H9 (cell line): ENCODE measurements around the gene TTC39C. TPM values are rescaled to one million over a fixed set of nuclear protein-coding genes. Genes with fewer than 3 reads are reported as not detected.

Source experiments
- DNase-seq: peaks from one replicate; pipeline ENCODE4 v3.0.0-alpha.2; 2017
- H2AFZ ChIP-seq: one replicate; pipeline ENCODE4 v1.6.1; 2013; ENCODE audit warnings: mild to moderate bottlenecking, low read length, control low read depth, moderate library complexity
- H2AK5ac ChIP-seq: 2 replicates; pipeline ENCODE4 v1.6.1; 2013; ENCODE audit warnings: low read length, control low read depth, mixed read lengths; ENCODE audit not compliant: insufficient read length
- H2BK120ac ChIP-seq: one replicate; pipeline ENCODE4 v1.6.1; 2013; ENCODE audit warnings: low read depth, mild to moderate bottlenecking, low read length, control low read depth, inconsistent platforms; ENCODE audit not compliant: poor library complexity, severe bottlenecking
- H2BK12ac ChIP-seq: 2 replicates; pipeline ENCODE4 v1.6.1; 2013; ENCODE audit warnings: low read length, control low read depth, mixed read lengths, low read depth; ENCODE audit not compliant: insufficient read length
- H2BK15ac ChIP-seq: 2 replicates; pipeline ENCODE4 v1.6.1; 2013; ENCODE audit warnings: low read depth, low read length, control low read depth
- H2BK20ac ChIP-seq: one replicate; pipeline ENCODE4 v1.6.1; 2013; ENCODE audit warnings: low read depth, mild to moderate bottlenecking, low read length, control low read depth, inconsistent platforms; ENCODE audit not compliant: poor library complexity, severe bottlenecking
- H2BK5ac ChIP-seq: 2 replicates; pipeline ENCODE4 v1.6.1; 2013; ENCODE audit warnings: low read length, control low read depth, mixed read lengths; ENCODE audit not compliant: insufficient read length
- H3K14ac ChIP-seq: 2 replicates; pipeline ENCODE4 v1.6.1; 2013; ENCODE audit warnings: low read length, control low read depth; ENCODE audit not compliant: insufficient read depth
- H3K18ac ChIP-seq: 2 replicates; pipeline ENCODE4 v1.6.1; 2013; ENCODE audit warnings: low read depth, mild to moderate bottlenecking, mixed read lengths, low read length, control low read depth; ENCODE audit not compliant: insufficient read length
- H3K23ac ChIP-seq: 2 replicates; pipeline ENCODE4 v1.6.1; 2013; ENCODE audit warnings: low read length, control low read depth, mixed read lengths, low read depth; ENCODE audit not compliant: insufficient read length
- H3K23me2 ChIP-seq: 2 replicates; pipeline ENCODE4 v1.6.1; 2013; ENCODE audit warnings: low read depth, mild to moderate bottlenecking, mixed read lengths, low read length, control low read depth; ENCODE audit not compliant: insufficient read length, poor library complexity, severe bottlenecking
- H3K27ac ChIP-seq: 2 replicates; pipeline ENCODE4 v1.5.1; 2013; ENCODE audit warnings: low read length, control low read depth, mixed read lengths, low read depth; ENCODE audit not compliant: insufficient read length
- H3K27me3 ChIP-seq: 2 replicates; pipeline ENCODE4 v1.6.1; 2013; ENCODE audit warnings: low read length, control low read depth, inconsistent platforms; ENCODE audit not compliant: insufficient read depth
- H3K4ac ChIP-seq: 2 replicates; pipeline ENCODE4 v1.6.1; 2013; ENCODE audit warnings: low read depth, mild to moderate bottlenecking, control low read depth, inconsistent platforms, low read length, moderate library complexity
- H3K4me1 ChIP-seq: 2 replicates; pipeline ENCODE4 v1.6.1; 2013; ENCODE audit warnings: low read length, control low read depth, inconsistent platforms; ENCODE audit not compliant: insufficient read depth
- H3K4me2 ChIP-seq: 2 replicates; pipeline ENCODE4 v1.6.1; 2013; ENCODE audit warnings: low read length, control low read depth, mixed read lengths; ENCODE audit not compliant: insufficient read length, insufficient read depth
- H3K56ac ChIP-seq: 2 replicates; pipeline ENCODE4 v1.6.1; 2013; ENCODE audit warnings: low read depth, mild to moderate bottlenecking, mixed read lengths, low read length, control low read depth; ENCODE audit not compliant: insufficient read length
- H3K79me1 ChIP-seq: 2 replicates; pipeline ENCODE4 v1.6.1; 2013; ENCODE audit warnings: low read depth, mild to moderate bottlenecking, moderate library complexity, low read length, control low read depth, inconsistent platforms; ENCODE audit not compliant: insufficient read depth, poor library complexity, severe bottlenecking
- H3K79me2 ChIP-seq: 2 replicates; pipeline ENCODE4 v1.6.1; 2013; ENCODE audit warnings: low read length, control low read depth, inconsistent platforms; ENCODE audit not compliant: insufficient read depth
- H3K9ac ChIP-seq: 2 replicates; pipeline ENCODE4 v1.6.1; 2013; ENCODE audit warnings: low read length, control low read depth, mixed read lengths; ENCODE audit not compliant: insufficient read length; ENCODE audit errors: extremely low read depth
- H3K9me3 ChIP-seq: one replicate; pipeline ENCODE4 v1.6.1; 2013; ENCODE audit warnings: low read depth, low read length, inconsistent platforms; ENCODE audit not compliant: control insufficient read depth
- H3T11ph ChIP-seq: one replicate; pipeline ENCODE4 v1.6.1; 2013; ENCODE audit warnings: mild to moderate bottlenecking, low read length, control low read depth, inconsistent platforms
- H4K20me1 ChIP-seq: one replicate; pipeline ENCODE4 v1.6.1; 2013; ENCODE audit not compliant: control insufficient read depth, insufficient read length, insufficient read depth
- H4K5ac ChIP-seq: 2 replicates; pipeline ENCODE4 v1.6.1; 2013; ENCODE audit warnings: low read depth, mild to moderate bottlenecking, mixed read lengths, low read length, control low read depth; ENCODE audit not compliant: insufficient read length
- H4K8ac ChIP-seq: replicated peaks from 2 replicates; pipeline ENCODE4 v1.6.1; 2013; ENCODE audit warnings: low read length, control low read depth, mixed read lengths, low read depth; ENCODE audit not compliant: insufficient read length
- H4K91ac ChIP-seq: 2 replicates; pipeline ENCODE4 v1.6.1; 2013; ENCODE audit warnings: low read depth, mild to moderate bottlenecking, moderate library complexity, mixed read lengths, low read length, control low read depth; ENCODE audit not compliant: insufficient read length
- H3K27ac Mint-ChIP-seq, 3 experiments: 2 replicates in 2 of 3; 3 replicates in 1 of 3; pipeline ENCODE4 v1.8.0; 2020 to 2021; ENCODE audit warnings: mixed read lengths in 3 of 3, mild to moderate bottlenecking in 1 of 3, moderate library complexity in 1 of 3
- H3K27me3 Mint-ChIP-seq: 2 replicates; pipeline ENCODE4 v1.8.0; 2021; ENCODE audit warnings: low read depth, mild to moderate bottlenecking, moderate library complexity, mixed read lengths
- H3K36me3 Mint-ChIP-seq, 3 experiments: 2 replicates in 2 of 3; 3 replicates in 1 of 3; pipeline ENCODE4 v1.8.0; 2020 to 2021; ENCODE audit warnings: low read depth in 3 of 3, mixed read lengths in 3 of 3; ENCODE audit not compliant: insufficient read depth in 1 of 3
- H3K4me1 Mint-ChIP-seq, 2 experiments: 2 replicates each; pipeline ENCODE4 v1.8.0; 2020; ENCODE audit warnings: mixed read lengths in 2 of 2
- H3K4me3 Mint-ChIP-seq, 2 experiments: 2 replicates in 1 of 2; 3 replicates in 1 of 2; pipeline ENCODE4 v1.8.0; 2020 to 2021; ENCODE audit warnings: mild to moderate bottlenecking in 2 of 2, mixed read lengths in 2 of 2, moderate library complexity in 1 of 2
- H3K9me3 Mint-ChIP-seq, 2 experiments: 2 replicates in 1 of 2; 3 replicates in 1 of 2; pipeline ENCODE4 v1.8.0; 2020; ENCODE audit warnings: mild to moderate bottlenecking in 2 of 2, mixed read lengths in 2 of 2, moderate library complexity in 1 of 2
- CTCF ChIP-seq: fragments of 200-600 bp; sonication (generic); conservative IDR thresholded peaks from 3 replicates; pipeline ENCODE4 v1.8.0; 2021; ENCODE audit warnings: antibody characterized with exemption, mild to moderate bottlenecking
- WGBS: extraction: QIAGEN DNeasy Blood & Tissue Kit; methylation state at CpG from one replicate; pipeline ENCODE4 v1.1.7; 2013; ENCODE audit warnings: missing lambda C conversion rate, low lambda C conversion rate, mixed read lengths; ENCODE audit not compliant: insufficient read length; ENCODE audit errors: extremely low coverage; 5-methylcytosine and 5-hydroxymethylcytosine counted together
- total RNA-seq: library from RNA; stranded (reverse); gene quantifications from 2 replicates; pipeline ENCODE4 v1.2.1, GENCODE V29; 2021

TTC39C gene
- total RNA-seq, 1 experiment from 2014 or later, result 18.0 TPM

GRCh38 chr18:24016643-24017042, 2.1 kb downstream of the TTC39C start:
- H3K9me3 ChIP-seq, result no peaks in the 10 kb centered on the region
- Mint-ChIP-seq H3K4me1 (peaks cover 44 to 55% of the 10 kb centered on the region in 2 experiments), H3K4me3 (peak overlapping the region; percentile 74 to 89), H3K27ac (no peak overlapping the region), H3K27me3 (peaks cover 34% of the 10 kb centered on the region), H3K36me3 (no peaks in the 10 kb centered on the region), H3K9me3 (no peaks in the 10 kb centered on the region)
- no peak overlapping the region for H2BK20ac ChIP-seq
- H3K79me1 ChIP-seq, result no peaks in the 10 kb centered on the region
- H3K14ac ChIP-seq, result no peak overlapping the region
- H3K27ac ChIP-seq, result no peak overlapping the region
- H3K4ac ChIP-seq, result no peak overlapping the region
- no peak overlapping the region for H2BK12ac ChIP-seq
- no peak overlapping the region for H3K9ac ChIP-seq
- no peak overlapping the region for H2AFZ ChIP-seq
- H4K20me1 ChIP-seq, result peaks cover 3% of the 10 kb centered on the region
- H2BK120ac ChIP-seq, result no peak overlapping the region
- no peak overlapping the region for H3K56ac ChIP-seq
- TF ChIP-seq CTCF, result peak; percentile 52
- H2AK5ac ChIP-seq, result no peak overlapping the region
- peaks cover 21% of the 10 kb centered on the region; the same call in 1 of the 2 replicates for H3K4me1 ChIP-seq
- H3K23ac ChIP-seq, result no peak overlapping the region
- H3K79me2 ChIP-seq, result peaks cover 28% of the 10 kb centered on the region; the same call in 1 of the 2 replicates
- H3K23me2 ChIP-seq, result peaks cover 13% of the 10 kb centered on the region
- H3K4me2 ChIP-seq, result peak overlapping the region; percentile 99
- H3K18ac ChIP-seq, result no peak overlapping the region
- no peak for DNase-seq
- no CpG with 5 or more reads among the region's 2 CpGs for WGBS
- H4K8ac ChIP-seq, result no peak overlapping the region
- H2BK15ac ChIP-seq, result no peak overlapping the region
- no peak overlapping the region for H4K91ac ChIP-seq
- no peaks in the 10 kb centered on the region for H3K27me3 ChIP-seq
- no peak overlapping the region for H4K5ac ChIP-seq
- no peak overlapping the region for H2BK5ac ChIP-seq
- no peak overlapping the region for H3T11ph ChIP-seq
